Skeletal muscle tissue (tissue), 4 donors: ENCODE results near the gene TNFRSF13B. TPM values are rescaled to one million over a fixed set of nuclear protein-coding genes. Genes with fewer than 3 reads are reported as not detected.

ENCODE experiments used
- H3K27ac ChIP-seq: one replicate; pipeline ENCODE4 v1.7.0; 2013; ENCODE audit warnings: mild to moderate bottlenecking, low read depth, low read length, inconsistent platforms
- H3K27me3 ChIP-seq, 3 donors: one replicate each; pipeline ENCODE4 v1.7.0; 2013; ENCODE audit warnings: low read length in 3 of 3; ENCODE audit not compliant: control insufficient read depth in 3 of 3, insufficient read depth in 3 of 3
- H3K36me3 ChIP-seq, 3 donors: one replicate each; pipeline ENCODE4 v1.7.0; 2013; ENCODE audit warnings: low read length in 3 of 3; ENCODE audit not compliant: control insufficient read depth in 3 of 3, insufficient read depth in 3 of 3
- H3K4me1 ChIP-seq, 3 donors: one replicate each; pipeline ENCODE4 v1.7.0; 2013; ENCODE audit warnings: low read length in 3 of 3, mild to moderate bottlenecking in 3 of 3; ENCODE audit not compliant: control insufficient read depth in 3 of 3, insufficient read depth in 3 of 3
- H3K4me3 ChIP-seq, 3 donors: one replicate each; pipeline ENCODE4 v1.7.0; 2013; ENCODE audit warnings: low read length in 3 of 3
- H3K9ac ChIP-seq, 3 donors: one replicate each; pipeline ENCODE4 v1.7.0; 2013; ENCODE audit warnings: low read length in 3 of 3, mild to moderate bottlenecking in 3 of 3, moderate library complexity in 2 of 3, low read depth in 1 of 3
- H3K9me3 ChIP-seq, 3 donors: one replicate each; pipeline ENCODE4 v1.7.0; 2013; ENCODE audit warnings: low read length in 3 of 3; ENCODE audit not compliant: control insufficient read depth in 3 of 3
- total RNA-seq: library from RNA; depleted of rRNA; stranded (reverse); fragments of >200 nt; gene quantifications from one replicate; pipeline ENCODE4 v1.2.3, GENCODE V29; 2014
- donor health status: Osteomylitis.

Gene TNFRSF13B
- total RNA-seq, 1 donor from 2014 or later = not detected

- no peak overlapping the region for H3K27ac ChIP-seq
- H3K4me3 ChIP-seq = no peak overlapping the region
- peaks cover 8 to 29% (median 24%) of the 10 kb centered on the region in 3 donors for H3K27me3 ChIP-seq
- no peaks in the 10 kb centered on the region for H3K36me3 ChIP-seq
- peaks cover 4 to 9% (median 7%) of the 10 kb centered on the region in 3 donors for H3K9me3 ChIP-seq
- H3K9ac ChIP-seq = no peak overlapping the region
- H3K4me1 ChIP-seq = no peaks in the 10 kb centered on the region
These were observed 27.4 kb downstream of the TNFRSF13B start for GRCh38 chr17:16944334-16945135.

GRCh38 chr17:16943541-16944333 is 28.2 kb downstream of the TNFRSF13B start:
- Histone ChIP-seq H3K27me3 (peaks cover 8 to 29% (median 24%) of the 10 kb centered on the region in 3 donors), H3K27ac (no peak overlapping the region), H3K36me3 (no peaks in the 10 kb centered on the region), H3K9me3 (peaks cover 3 to 5% (median 3%) of the 10 kb centered on the region in 3 donors), H3K4me1 (no peaks in the 10 kb centered on the region), H3K9ac (no peak overlapping the region), H3K4me3 (no peak overlapping the region)

- H3K27ac ChIP-seq = no peak overlapping the region
- no peak overlapping the region for H3K4me3 ChIP-seq
- peaks cover 8 to 29% (median 24%) of the 10 kb centered on the region in 3 donors for H3K27me3 ChIP-seq
- H3K9ac ChIP-seq = no peak overlapping the region
- H3K4me1 ChIP-seq = no peaks in the 10 kb centered on the region
- no peaks in the 10 kb centered on the region for H3K9me3 ChIP-seq
- H3K36me3 ChIP-seq = no peaks in the 10 kb centered on the region
These were observed 28.9 kb downstream of the TNFRSF13B start for GRCh38 chr17:16943032-16943352.

GRCh38 chr17:16942141-16943031 is 29.5 kb downstream of the TNFRSF13B start:
- Histone ChIP-seq H3K9ac (no peak overlapping the region), H3K27ac (no peak overlapping the region), H3K9me3 (no peaks in the 10 kb centered on the region), H3K4me3 (no peak overlapping the region), H3K36me3 (no peaks in the 10 kb centered on the region), H3K27me3 (peaks cover 8 to 29% (median 24%) of the 10 kb centered on the region in 3 donors), H3K4me1 (no peaks in the 10 kb centered on the region)

GRCh38 chr17:16941072-16942036 is 30.6 kb downstream of the TNFRSF13B start:
- Histone ChIP-seq H3K36me3 (no peaks in the 10 kb centered on the region), H3K27me3 (peaks cover 8 to 29% (median 26%) of the 10 kb centered on the region in 3 donors), H3K4me1 (no peaks in the 10 kb centered on the region), H3K27ac (no peak overlapping the region), H3K9me3 (no peaks in the 10 kb centered on the region), H3K4me3 (no peak overlapping the region), H3K9ac (no peak overlapping the region)

GRCh38 chr17:16940116-16940881 is 31.6 kb downstream of the TNFRSF13B start:
- Histone ChIP-seq H3K36me3 (no peaks in the 10 kb centered on the region), H3K4me3 (no peak overlapping the region), H3K27me3 (peaks cover 8 to 19% (median 19%) of the 10 kb centered on the region in 3 donors), H3K4me1 (no peaks in the 10 kb centered on the region), H3K27ac (no peak overlapping the region), H3K9me3 (no peaks in the 10 kb centered on the region), H3K9ac (no peak overlapping the region)

GRCh38 chr17:16939606-16940115 is 32.3 kb downstream of the TNFRSF13B start:
- no peaks in the 10 kb centered on the region for H3K36me3 ChIP-seq
- no peaks in the 10 kb centered on the region for H3K9me3 ChIP-seq
- no peaks in the 10 kb centered on the region for H3K4me1 ChIP-seq
- no peak overlapping the region for H3K4me3 ChIP-seq
- H3K9ac ChIP-seq = no peak overlapping the region
- no peak overlapping the region for H3K27ac ChIP-seq
- H3K27me3 ChIP-seq = peaks cover 4 to 18% (median 13%) of the 10 kb centered on the region in 3 donors

GRCh38 chr17:16939208-16939576 is 32.7 kb downstream of the TNFRSF13B start:
- no peak overlapping the region for H3K4me3 ChIP-seq
- H3K9ac ChIP-seq = no peak overlapping the region
- H3K4me1 ChIP-seq = peaks cover 0 to 2% (median 0%) of the 10 kb centered on the region in 3 donors
- H3K27me3 ChIP-seq = peaks cover 0 to 13% (median 9%) of the 10 kb centered on the region in 3 donors
- no peak overlapping the region for H3K27ac ChIP-seq
- H3K36me3 ChIP-seq = no peaks in the 10 kb centered on the region
- no peaks in the 10 kb centered on the region for H3K9me3 ChIP-seq
